ENCODE results near the gene TRIM40.

The TRIM40 gene

GRCh38 chr6:30147096-30147495, 11.2 kb downstream of the TRIM40 start:
- no peak for DNase-seq (ENCODE audit: low spot score)
- H3K27ac ChIP-seq: no peak overlapping the region
- CTCF ChIA-PET: interaction anchor here (2.2 kb wide), 1 partner anchor 16 kb away, joined by 12 read pairs; no protein-coding TSS in a partner anchor
- POLR2A ChIA-PET (ENCODE audit: low non-redundant PET): no interaction called here
- no peak for TF ChIP-seq CTCF (conservative IDR thresholded peaks at IDR 0.05; ENCODE audit: low read depth)

- CTCF ChIA-PET: interaction anchor here (0.6 to 1.2 kb wide), 4 partner anchors 18 to 203 kb away, joined by 3 read pairs; no protein-coding TSS in a partner anchor
- no peak overlapping the region for H3K27ac ChIP-seq
Observed at GRCh38 chr6:30149234-30149633, 13.3 kb downstream of the TRIM40 start.

GRCh38 chr6:30149858-30150550, 14.1 kb downstream of the TRIM40 start:
- no peak for TF ChIP-seq CTCF (conservative IDR thresholded peaks at IDR 0.05; ENCODE audit: low read depth)
- ChIA-PET POLR2A (ENCODE audit: low non-redundant PET) (no interaction called here), CTCF (interaction anchor here (0.6 kb wide), 1 partner anchor 14 kb away, joined by 5 read pairs; no protein-coding TSS in a partner anchor)
- DNase-seq (ENCODE audit: low spot score): no peak
- H3K27ac ChIP-seq: no peak overlapping the region

More at GRCh38 chr6:30149234-30149633, 13.3 kb downstream of the TRIM40 start:
- no peak for DNase-seq (ENCODE audit: low spot score)
- POLR2A ChIA-PET (ENCODE audit: low non-redundant PET): no interaction called here
- no peak for TF ChIP-seq CTCF (conservative IDR thresholded peaks at IDR 0.05; ENCODE audit: low read depth)

GRCh38 chr6:30150671-30151395, 14.9 kb downstream of the TRIM40 start:
- TF ChIP-seq CTCF (conservative IDR thresholded peaks at IDR 0.05; ENCODE audit: low read depth): no peak
- ChIA-PET POLR2A (ENCODE audit: low non-redundant PET) (no interaction called here), CTCF (no interaction called here)
- H3K27ac ChIP-seq: no peak overlapping the region
- no peak for DNase-seq (ENCODE audit: low spot score)

- ChIA-PET POLR2A (ENCODE audit: low non-redundant PET) (no interaction called here), CTCF (interaction anchor here (1.0 kb wide), 1 partner anchor 21 kb away, joined by 4 read pairs; no protein-coding TSS in a partner anchor)
- H3K27ac ChIP-seq: no peak overlapping the region
- TF ChIP-seq CTCF (conservative IDR thresholded peaks at IDR 0.05; ENCODE audit: low read depth): no peak
- no peak for DNase-seq (ENCODE audit: low spot score)
Observed at GRCh38 chr6:30151580-30151979, 15.6 kb downstream of the TRIM40 start.

- CTCF ChIA-PET: interaction anchor here (1.0 kb wide), 1 partner anchor 21 kb away, joined by 4 read pairs; no protein-coding TSS in a partner anchor
Observed at GRCh38 chr6:30152016-30152673, 16.2 kb downstream of the TRIM40 start.

More at GRCh38 chr6:30152016-30152673, 16.2 kb downstream of the TRIM40 start:
- no peak for TF ChIP-seq CTCF (conservative IDR thresholded peaks at IDR 0.05; ENCODE audit: low read depth)
- POLR2A ChIA-PET (ENCODE audit: low non-redundant PET): no interaction called here
- DNase-seq (ENCODE audit: low spot score): no peak
- H3K27ac ChIP-seq: no peak overlapping the region

Measured in RWPE1 (cell line).